ENCODE measurements around the gene RIIAD1.

DNA sequence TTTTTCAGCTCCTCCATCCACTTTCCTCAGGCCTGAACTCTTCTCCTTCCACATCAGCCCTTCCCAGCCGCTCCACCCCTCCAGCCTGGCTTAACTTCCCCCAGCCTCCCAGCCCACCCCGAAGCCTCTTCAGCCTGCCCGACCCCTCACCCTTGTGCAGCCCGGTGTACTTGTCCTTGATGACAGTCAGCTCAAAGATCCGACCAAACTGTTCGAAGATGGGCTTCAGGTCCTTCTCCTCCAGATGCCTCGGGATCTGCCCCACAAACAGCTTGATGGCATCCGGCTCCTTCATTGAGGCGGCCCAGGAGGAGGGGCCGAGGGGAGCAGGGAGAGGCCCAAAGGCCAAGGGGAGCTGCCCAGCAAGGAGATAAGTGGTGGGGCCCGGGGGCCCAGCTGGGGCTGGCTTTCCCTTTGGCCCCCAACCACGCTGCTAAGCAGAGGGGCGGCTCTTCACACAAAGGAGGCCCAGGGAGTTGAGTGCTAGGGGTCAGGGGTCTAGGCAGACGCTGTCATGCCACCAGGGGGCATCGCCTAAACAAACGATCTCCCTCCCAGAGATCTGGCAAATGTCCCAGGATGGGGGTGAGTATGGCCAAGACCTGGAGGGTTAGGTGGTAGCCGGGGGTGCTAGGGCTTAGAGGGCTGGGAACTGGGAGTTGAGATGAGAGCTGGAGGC lies 5.5 kb upstream of the RIIAD1 start:
- TF ChIP-seq, protein P1, sequence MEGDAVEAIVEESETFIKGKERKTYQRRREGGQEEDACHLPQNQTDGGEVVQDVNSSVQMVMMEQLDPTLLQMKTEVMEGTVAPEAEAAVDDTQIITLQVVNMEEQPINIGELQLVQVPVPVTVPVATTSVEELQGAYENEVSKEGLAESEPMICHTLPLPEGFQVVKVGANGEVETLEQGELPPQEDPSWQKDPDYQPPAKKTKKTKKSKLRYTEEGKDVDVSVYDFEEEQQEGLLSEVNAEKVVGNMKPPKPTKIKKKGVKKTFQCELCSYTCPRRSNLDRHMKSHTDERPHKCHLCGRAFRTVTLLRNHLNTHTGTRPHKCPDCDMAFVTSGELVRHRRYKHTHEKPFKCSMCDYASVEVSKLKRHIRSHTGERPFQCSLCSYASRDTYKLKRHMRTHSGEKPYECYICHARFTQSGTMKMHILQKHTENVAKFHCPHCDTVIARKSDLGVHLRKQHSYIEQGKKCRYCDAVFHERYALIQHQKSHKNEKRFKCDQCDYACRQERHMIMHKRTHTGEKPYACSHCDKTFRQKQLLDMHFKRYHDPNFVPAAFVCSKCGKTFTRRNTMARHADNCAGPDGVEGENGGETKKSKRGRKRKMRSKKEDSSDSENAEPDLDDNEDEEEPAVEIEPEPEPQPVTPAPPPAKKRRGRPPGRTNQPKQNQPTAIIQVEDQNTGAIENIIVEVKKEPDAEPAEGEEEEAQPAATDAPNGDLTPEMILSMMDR (IDR thresholded peaks at IDR 0.05) = no peak
- TF ChIP-seq EP300 (IDR thresholded peaks at IDR 0.05) = no peak
